ENCODE results near the gene SLC6A17. TPM values are rescaled to one million over a fixed set of nuclear protein-coding genes. Genes with fewer than 3 reads are reported as not detected.

The SLC6A17 gene
- total RNA-seq, 1 experiment from 2014 or later = 0.24 TPM

DNA sequence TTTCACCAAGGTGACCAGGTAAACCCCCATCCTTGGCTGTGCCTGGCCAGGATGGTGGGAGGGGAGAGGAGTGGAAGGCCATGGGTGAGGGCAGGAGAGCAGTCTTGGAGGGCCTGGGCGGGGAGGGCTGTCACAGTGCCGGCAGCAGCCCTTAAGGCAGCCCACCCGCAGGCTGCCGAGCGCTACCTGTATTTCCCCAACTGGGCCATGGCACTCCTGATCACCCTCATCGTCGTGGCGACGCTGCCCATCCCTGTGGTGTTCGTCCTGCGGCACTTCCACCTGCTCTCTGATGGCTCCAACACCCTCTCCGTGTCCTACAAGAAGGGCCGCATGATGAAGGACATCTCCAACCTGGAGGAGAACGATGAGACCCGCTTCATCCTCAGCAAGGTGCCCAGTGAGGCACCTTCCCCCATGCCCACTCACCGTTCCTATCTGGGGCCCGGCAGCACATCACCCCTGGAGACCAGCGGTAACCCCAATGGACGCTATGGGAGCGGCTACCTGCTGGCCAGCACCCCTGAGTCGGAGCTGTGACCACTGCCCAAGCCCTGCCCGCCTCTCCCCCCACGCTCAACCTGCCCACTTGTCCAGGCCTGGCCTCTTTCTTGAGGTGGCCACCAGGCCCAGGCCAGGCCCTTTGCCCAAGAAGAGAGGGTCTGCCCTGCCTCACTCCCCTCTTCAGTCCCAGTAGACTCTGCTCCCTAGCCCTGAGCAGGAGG lies 47.8 kb downstream of the SLC6A17 start (continued):
- no peak for TF ChIP-seq ZSCAN18 (CRISPR knock-in tag; IDR thresholded peaks at IDR 0.05)
- no peak for TF ChIP-seq ZBTB21 (CRISPR knock-in tag; IDR thresholded peaks at IDR 0.05; ENCODE audit: borderline replicate concordance)
- TF ChIP-seq, protein P1, sequence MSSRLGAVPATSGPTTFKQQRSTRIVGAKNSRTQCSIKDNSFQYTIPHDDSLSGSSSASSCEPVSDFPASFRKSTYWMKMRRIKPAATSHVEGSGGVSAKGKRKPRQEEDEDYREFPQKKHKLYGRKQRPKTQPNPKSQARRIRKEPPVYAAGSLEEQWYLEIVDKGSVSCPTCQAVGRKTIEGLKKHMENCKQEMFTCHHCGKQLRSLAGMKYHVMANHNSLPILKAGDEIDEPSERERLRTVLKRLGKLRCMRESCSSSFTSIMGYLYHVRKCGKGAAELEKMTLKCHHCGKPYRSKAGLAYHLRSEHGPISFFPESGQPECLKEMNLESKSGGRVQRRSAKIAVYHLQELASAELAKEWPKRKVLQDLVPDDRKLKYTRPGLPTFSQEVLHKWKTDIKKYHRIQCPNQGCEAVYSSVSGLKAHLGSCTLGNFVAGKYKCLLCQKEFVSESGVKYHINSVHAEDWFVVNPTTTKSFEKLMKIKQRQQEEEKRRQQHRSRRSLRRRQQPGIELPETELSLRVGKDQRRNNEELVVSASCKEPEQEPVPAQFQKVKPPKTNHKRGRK (CRISPR knock-in tag; IDR thresholded peaks at IDR 0.05; ENCODE audit: borderline replicate concordance) = no peak
- no peak for TF ChIP-seq CREM (CRISPR knock-in tag; IDR thresholded peaks at IDR 0.05)
- no peak for TF ChIP-seq AFF4 (CRISPR knock-in tag; IDR thresholded peaks at IDR 0.05; ENCODE audit: borderline replicate concordance)

DNA sequence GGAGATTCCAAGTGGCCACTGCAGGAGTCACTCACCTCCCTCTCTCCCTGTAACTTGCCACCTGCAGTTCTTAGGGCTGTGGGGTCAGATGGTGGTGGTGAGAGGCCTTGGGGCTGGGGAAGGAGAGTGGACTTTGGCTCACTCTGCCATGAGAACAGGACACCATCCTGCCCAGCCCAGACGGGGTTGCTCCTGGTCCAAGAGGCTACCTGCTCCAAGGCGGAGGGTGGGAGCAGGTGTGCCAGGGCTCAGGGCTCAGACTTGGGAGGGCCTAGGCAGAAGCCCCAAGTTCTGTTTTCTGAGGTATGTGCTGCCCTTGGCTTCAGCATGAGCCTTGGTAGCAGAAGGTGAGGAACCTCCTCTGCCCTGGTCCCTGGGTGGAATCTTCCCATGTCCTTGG lies 48.5 kb downstream of the SLC6A17 start:
- DNase-seq (ENCODE audit: low spot score) (no peak), ATAC-seq (no peak)
- no peak overlapping the region for H3K4me3 Mint-ChIP-seq
- H3K4me1 Mint-ChIP-seq = peaks cover 6% of the 10 kb centered on the region; the same call in 1 of the 2 replicates
- ChIA-PET CTCF (interaction anchor here (1.4 to 3.8 kb wide), 3 partner anchors 9 to 261 kb away, joined by 3 to 76 read pairs (median 43); no protein-coding TSS in a partner anchor), POLR2A (no interaction called here)
- H3K36me3 Mint-ChIP-seq = no peaks in the 10 kb centered on the region
- no peaks in the 10 kb centered on the region for H3K9me3 Mint-ChIP-seq
- no peak overlapping the region for H3K27ac Mint-ChIP-seq
- no peaks in the 10 kb centered on the region for H3K27me3 Mint-ChIP-seq (ENCODE audit: low read depth)
- TF ChIP-seq, protein P2, sequence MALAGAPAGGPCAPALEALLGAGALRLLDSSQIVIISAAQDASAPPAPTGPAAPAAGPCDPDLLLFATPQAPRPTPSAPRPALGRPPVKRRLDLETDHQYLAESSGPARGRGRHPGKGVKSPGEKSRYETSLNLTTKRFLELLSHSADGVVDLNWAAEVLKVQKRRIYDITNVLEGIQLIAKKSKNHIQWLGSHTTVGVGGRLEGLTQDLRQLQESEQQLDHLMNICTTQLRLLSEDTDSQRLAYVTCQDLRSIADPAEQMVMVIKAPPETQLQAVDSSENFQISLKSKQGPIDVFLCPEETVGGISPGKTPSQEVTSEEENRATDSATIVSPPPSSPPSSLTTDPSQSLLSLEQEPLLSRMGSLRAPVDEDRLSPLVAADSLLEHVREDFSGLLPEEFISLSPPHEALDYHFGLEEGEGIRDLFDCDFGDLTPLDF (CRISPR knock-in tag; IDR thresholded peaks at IDR 0.05) = no peak
- TF ChIP-seq, protein P3, sequence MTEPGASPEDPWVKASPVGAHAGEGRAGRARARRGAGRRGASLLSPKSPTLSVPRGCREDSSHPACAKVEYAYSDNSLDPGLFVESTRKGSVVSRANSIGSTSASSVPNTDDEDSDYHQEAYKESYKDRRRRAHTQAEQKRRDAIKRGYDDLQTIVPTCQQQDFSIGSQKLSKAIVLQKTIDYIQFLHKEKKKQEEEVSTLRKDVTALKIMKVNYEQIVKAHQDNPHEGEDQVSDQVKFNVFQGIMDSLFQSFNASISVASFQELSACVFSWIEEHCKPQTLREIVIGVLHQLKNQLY (CRISPR knock-in tag; IDR thresholded peaks at IDR 0.05) = no peak
- no peak for TF ChIP-seq CBFB (CRISPR knock-in tag; IDR thresholded peaks at IDR 0.05; ENCODE audit: low read depth)
- TF ChIP-seq, protein P4, sequence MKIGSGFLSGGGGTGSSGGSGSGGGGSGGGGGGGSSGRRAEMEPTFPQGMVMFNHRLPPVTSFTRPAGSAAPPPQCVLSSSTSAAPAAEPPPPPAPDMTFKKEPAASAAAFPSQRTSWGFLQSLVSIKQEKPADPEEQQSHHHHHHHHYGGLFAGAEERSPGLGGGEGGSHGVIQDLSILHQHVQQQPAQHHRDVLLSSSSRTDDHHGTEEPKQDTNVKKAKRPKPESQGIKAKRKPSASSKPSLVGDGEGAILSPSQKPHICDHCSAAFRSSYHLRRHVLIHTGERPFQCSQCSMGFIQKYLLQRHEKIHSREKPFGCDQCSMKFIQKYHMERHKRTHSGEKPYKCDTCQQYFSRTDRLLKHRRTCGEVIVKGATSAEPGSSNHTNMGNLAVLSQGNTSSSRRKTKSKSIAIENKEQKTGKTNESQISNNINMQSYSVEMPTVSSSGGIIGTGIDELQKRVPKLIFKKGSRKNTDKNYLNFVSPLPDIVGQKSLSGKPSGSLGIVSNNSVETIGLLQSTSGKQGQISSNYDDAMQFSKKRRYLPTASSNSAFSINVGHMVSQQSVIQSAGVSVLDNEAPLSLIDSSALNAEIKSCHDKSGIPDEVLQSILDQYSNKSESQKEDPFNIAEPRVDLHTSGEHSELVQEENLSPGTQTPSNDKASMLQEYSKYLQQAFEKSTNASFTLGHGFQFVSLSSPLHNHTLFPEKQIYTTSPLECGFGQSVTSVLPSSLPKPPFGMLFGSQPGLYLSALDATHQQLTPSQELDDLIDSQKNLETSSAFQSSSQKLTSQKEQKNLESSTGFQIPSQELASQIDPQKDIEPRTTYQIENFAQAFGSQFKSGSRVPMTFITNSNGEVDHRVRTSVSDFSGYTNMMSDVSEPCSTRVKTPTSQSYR (CRISPR knock-in tag; IDR thresholded peaks at IDR 0.05) = no peak
- TF ChIP-seq, protein P5, sequence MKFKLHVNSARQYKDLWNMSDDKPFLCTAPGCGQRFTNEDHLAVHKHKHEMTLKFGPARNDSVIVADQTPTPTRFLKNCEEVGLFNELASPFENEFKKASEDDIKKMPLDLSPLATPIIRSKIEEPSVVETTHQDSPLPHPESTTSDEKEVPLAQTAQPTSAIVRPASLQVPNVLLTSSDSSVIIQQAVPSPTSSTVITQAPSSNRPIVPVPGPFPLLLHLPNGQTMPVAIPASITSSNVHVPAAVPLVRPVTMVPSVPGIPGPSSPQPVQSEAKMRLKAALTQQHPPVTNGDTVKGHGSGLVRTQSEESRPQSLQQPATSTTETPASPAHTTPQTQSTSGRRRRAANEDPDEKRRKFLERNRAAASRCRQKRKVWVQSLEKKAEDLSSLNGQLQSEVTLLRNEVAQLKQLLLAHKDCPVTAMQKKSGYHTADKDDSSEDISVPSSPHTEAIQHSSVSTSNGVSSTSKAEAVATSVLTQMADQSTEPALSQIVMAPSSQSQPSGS (CRISPR knock-in tag; IDR thresholded peaks at IDR 0.05; ENCODE audit: borderline replicate concordance, low read depth) = no peak
- no peak for TF ChIP-seq ARID4B (CRISPR knock-in tag; IDR thresholded peaks at IDR 0.05; ENCODE audit: borderline replicate concordance)
- TF ChIP-seq ZNF423 (CRISPR knock-in tag; IDR thresholded peaks at IDR 0.05) = no peak
- TF ChIP-seq HMGXB4 (CRISPR knock-in tag; IDR thresholded peaks at IDR 0.05) = no peak
